ENCODE data around the gene NFE2.

The NFE2 gene

DNA sequence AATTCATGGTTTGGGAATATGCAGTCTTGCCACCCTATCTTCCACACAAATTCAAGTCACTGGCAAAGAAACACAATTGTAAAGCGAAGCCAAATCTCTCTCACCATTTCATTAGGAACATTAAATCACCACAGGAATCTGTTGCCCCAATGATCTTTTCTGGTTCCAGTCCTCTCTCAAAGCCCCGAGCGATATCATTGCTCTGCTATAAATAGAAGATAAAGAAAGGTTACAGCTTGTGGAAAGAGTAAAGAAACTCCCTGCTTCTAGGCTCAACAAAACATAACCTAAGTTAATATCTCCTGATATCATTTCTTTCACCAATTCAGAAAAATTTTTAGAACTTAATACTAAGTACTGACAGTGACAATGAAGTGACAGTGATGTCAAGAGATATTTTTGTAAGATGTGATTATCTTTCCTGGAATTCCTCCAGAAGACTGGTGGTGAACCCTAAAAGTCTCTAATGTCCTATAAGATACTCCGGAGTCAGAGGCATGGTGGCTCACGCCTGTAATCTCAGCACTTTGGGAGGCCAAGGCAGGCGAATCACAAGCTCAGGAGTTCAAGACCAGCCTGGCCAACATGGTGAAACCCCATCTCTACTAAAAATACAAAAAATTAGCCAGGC, 54.7 kb downstream of the NFE2 start:
- DNase-seq: no peak

Data from fibroblast of skin of abdomen (primary cell).